NCI-H2196 (cell line): ENCODE results near the gene CYP2A13.
A peak's percentile ranks its signal among the peaks of the same experiment; 100 is the strongest.
"Not testable (repeated sequence)": the region's sequence is repeated elsewhere in the genome, so short reads cannot be mapped to it uniquely, and the experiment has no call there.

Experiments
- DNase-seq: peaks from one replicate; lab custom pipeline; 2025; ENCODE audit not compliant: unreplicated experiment; lab: John Stamatoyannopoulos, UW

CYP2A13 gene

GRCh38 chr19:41120929-41121911 is 33.0 kb downstream of the CYP2A13 start:
- not testable (repeated sequence) for DNase-seq

- not testable (repeated sequence) for DNase-seq
Measured at GRCh38 chr19:41122846-41123245, 34.6 kb downstream of the CYP2A13 start.

DNA sequence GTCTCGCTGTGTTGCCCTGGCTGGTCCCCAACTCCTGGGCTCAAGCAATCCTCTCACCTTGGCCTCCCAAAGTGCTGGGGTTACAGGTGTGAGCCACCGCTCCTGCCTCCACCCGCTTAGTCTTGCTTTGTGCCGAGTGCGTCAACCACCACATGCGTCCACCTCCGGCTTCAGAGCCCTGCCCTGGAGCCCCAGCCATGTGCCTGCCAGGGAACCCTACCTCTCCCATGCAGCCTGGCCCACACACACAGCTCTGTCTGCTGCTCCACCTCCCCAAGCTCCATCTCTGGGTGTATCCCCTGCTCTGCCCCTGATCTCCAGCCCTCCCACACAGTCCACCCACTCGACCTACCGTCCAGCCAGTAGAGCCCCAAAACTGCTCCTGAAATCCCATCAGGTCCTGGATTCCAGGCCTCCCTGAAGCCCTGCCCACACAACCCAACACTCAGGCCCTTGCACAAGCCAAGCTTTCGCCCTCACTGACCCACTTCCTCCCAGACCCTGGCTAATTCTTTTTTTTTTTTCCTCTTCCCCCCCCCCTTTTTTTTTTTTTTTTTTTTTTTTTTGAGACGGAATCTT is 35.6 kb downstream of the CYP2A13 start:
- no peak for DNase-seq

DNA sequence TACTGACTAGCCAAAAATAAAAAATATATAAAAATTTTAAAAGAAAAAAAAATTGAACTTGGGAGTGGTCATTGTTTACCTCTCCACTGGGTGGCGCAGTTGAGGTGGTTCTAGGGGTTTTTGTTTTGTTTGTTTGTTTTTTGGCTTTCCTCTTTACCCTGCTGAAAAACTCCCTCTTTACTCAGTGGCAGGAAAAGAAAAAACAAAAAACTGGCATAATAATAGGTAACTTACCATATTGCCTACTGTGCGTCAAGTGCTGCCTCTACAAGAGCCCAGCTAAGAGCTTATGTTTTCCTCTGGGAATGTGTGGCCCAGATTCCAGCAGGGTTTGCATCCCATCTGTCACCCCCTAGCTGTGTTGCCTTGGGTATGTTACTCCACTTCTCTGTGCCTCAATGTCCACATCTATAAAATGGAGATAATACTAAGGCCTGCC is 38.5 kb downstream of the CYP2A13 start:
- DNase-seq, result peak; percentile 5

DNA sequence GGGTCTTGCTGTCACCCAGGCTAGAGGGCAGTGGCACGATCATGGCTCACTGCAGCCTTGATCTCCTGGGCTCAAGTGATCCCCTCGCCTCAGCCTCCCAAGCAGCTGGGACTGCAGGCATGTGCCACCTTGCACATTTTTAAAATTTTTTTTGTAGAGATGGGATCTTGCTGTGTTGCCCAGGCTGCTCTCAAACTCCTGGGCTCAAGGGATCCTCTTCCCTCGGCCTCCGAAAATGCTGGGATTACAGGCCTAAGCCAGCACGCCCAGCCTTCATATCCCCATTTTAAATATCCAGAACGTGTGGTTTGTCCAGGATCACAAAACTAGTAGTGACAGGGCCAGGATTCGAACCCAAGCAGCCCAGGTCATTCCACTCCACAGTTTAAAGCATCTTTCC is 39.1 kb downstream of the CYP2A13 start:
- not testable (repeated sequence) for DNase-seq

- DNase-seq, result peak; percentile 65
Measured at GRCh38 chr19:41127801-41128300, 39.6 kb downstream of the CYP2A13 start.

DNA sequence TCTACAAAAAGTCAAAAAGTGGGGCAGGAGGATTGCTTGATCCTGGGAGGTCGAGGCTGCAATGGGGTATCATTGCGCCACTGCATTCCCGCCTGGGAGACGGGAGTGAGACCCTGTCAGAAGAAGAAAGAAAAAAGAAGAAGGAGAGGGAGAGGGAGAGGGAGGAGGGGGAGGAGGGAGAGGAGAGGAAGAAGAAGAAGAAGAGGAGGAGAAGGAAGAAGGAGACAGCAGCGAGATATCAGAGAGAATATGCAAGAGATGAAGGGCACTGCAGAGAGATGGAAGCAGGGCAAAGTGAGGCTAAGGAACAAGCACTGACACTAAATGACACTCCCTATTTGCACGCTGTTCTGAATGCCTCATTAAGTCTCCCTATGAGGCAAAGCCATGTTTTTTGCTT is 40.4 kb downstream of the CYP2A13 start:
- no peak for DNase-seq

DNA sequence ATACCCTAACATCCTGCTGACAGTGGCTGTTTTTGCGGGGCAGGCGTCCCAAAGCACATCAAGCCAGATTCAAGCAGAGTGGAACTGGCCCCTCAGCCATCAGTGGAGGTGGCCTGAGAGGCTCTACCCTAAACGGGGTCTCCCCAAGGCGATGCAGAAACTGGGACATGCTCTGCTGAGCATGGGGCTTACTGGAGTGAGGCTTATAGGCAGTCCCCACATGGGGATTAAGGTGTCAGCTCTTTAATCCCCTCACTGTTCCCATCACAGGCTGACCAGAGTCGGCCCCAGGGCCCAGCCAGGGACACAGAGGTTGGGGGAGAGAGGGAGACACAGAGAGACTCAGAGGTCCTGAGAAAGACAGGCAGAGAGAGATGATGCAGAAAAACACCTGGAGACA is 42.9 kb downstream of the CYP2A13 start:
- DNase-seq, result no peak

DNA sequence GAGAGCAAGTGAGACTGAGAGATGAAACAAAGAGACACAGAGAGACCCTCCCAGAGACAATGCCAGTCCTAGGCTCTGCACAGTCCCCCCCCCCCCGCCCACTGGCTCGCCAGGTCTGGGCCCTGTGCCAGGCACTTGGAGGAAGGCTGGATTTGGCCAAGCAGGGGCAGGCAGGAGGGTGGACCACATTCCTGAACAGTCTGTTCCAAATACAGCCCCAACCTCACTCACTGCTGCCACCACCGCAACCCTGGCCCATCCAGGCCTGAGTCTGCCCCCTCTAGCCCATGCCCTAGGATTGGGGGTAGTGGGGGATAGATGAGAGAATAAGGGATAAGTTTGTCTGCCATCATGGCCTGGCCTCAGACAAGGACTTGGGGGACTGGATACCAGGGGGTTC is 45.0 kb downstream of the CYP2A13 start:
- DNase-seq, result no peak

- no peak for DNase-seq
Measured at GRCh38 chr19:41134616-41135015, 46.4 kb downstream of the CYP2A13 start.

DNA sequence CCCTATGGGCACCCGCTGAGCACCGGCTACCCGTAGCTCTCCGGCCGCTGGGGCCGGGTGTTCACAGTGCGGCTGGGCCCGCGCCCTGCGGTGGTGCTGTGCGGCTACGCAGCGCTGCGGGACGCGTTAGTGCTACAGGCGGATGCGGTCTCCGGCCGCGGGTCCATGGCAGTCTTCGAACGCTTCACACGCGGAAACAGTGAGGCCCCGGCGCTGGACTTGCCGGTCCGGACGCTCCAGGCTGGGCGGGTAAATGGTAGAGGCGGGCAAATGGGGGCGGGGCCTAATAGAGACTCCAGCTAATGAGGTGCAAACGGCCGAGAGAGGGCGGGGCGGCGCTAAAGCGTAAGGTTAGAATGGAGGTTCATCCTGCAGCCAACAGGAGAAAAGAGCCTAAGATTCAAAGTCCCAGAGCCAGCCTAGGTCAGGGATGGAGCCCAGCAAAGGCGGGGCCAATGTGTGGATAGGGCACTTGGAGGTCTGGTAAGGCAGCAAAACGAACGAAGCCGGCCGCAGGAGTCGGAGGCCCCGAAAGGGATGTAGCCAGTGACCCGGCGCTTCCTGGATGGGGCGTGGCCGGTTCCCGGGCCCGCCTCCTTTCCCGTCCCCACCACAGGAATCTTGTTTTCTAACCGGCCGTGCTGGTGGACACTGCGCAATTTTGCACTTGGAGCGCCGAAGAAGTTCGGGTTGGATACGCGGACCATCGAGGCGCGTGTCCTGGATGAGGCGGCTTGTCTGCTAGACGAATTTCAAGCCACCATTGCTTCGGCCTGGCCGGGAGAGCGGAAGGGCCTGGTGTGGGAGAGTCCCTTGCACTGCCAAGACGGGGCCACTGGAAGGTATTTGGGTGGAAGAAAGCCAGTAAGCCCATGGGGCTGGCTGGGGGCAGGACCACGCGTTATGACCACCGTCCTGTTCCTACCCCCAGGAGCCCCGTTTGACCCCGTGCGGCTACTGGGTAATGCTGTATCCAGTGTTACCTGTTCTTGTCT is 47.4 kb downstream of the CYP2A13 start:
- not testable (repeated sequence) for DNase-seq

DNA sequence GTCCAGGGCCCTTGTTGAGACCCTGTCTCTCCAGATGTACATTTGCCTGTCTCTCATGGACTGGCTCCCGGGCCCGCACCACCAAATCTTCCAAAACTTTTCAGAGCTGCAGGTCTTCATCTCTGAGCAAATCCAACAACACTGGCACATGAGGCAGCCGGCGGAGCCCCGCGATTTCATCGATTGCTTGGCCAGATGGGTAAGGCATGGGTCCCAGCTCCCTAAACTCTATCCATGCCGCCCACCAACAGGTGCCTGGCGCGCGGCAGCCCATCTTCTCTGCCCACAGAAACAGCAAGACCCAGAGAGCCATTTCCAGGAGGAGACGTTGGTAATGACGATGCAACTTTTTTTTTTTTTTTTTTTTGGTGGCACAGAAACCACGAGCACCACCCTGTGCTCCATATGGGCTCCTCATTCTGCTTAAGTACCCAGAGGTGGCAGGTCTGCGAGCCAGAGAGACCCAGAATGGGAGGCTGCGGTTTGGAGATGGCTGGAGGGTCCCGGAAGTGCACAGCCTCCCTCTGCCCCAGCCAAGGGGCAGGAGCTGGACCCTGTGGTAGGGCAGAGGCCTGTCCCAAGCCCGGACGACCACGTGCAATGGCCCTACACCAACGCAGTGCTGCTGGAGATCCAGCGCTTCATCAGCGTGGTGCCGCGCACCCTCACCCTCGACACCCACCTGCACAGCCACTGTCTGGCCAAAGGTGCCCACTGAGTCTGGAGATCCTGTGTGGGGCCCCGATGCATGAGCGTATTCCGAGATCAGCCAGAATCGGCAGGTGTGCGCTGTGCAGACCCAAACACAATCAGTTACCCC is 48.6 kb downstream of the CYP2A13 start:
- no peak for DNase-seq

DNA sequence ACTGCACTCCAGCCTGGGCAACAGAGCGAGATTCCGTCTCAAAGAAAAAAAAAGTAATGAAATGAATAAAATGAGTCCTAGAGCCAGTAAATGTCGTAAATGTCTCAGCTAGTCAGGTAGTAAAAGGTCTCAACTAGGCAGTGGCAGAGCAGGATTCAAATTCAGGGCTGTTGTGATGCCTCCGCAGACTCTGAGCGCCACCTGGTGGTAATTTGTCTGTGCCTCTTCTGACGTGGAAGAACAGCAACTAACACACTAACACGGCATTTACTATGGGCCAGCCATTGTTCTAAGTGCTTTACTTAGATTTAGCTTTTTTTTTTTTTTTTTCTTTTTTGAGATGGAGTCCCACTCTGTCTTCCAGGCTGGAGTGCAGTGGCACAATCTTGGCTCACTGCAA is 56.2 kb downstream of the CYP2A13 start:
- peak; percentile 82 for DNase-seq
